Panc1 (cell line): ENCODE results near the gene MYL10.

ENCODE experiments used
- POLR2AphosphoS5 ChIP-seq: IDR thresholded peaks from 2 replicates; pipeline ENCODE4 v1.6.1; 2012; ENCODE audit warnings: mild to moderate bottlenecking, low read depth, low read length, moderate library complexity
- SIN3A ChIP-seq: IDR thresholded peaks from 2 replicates; pipeline ENCODE4 v1.6.1; 2012; ENCODE audit warnings: low read depth, mild to moderate bottlenecking, low read length, moderate library complexity, borderline replicate concordance; ENCODE audit not compliant: insufficient read depth
- TCF7L2 ChIP-seq: IDR thresholded peaks from 2 replicates; pipeline ENCODE4 v1.6.1; 2011; ENCODE audit warnings: mild to moderate bottlenecking, low read depth, low read length, inconsistent platforms
- TF ChIP-seq, protein P1 (sequence below): fragments of 450-650 bp; IDR thresholded peaks from 2 replicates; pipeline ENCODE4 v1.5.1; 2017; ENCODE audit warnings: mild to moderate bottlenecking
- TF ChIP-seq, protein P2 (sequence below), 2 experiments: IDR thresholded peaks; 2 replicates each; pipeline ENCODE4 v1.6.1; 2011 to 2012; ENCODE audit warnings: low read depth in 2 of 2, control low read depth in 1 of 2, low read length in 1 of 2, mild to moderate bottlenecking in 1 of 2, moderate library complexity in 1 of 2; ENCODE audit not compliant: insufficient read depth in 1 of 2

DNA sequence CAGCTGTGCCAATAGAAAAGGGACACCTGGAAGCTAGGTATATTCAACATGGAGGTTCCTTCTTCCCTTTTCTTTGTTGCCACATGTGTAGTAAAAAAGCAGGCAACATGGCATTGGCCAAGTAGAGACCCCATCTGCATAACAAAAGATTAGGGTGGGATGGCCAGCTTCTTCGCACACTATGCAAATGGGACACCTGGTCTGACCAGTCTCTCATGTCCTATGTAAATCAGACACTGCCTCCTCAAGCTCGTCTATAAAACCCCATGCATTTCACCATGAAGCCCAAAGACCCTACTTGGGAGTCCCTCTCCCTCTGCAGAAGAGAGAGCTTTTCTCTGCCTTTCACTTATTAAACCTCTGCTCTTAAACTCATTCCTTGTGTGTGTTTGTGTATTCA, 53.9 kb downstream of the MYL10 start:
- TF ChIP-seq POLR2AphosphoS5 (no peak), TCF7L2 (no peak), SIN3A (no peak)
- TF ChIP-seq, protein P1, sequence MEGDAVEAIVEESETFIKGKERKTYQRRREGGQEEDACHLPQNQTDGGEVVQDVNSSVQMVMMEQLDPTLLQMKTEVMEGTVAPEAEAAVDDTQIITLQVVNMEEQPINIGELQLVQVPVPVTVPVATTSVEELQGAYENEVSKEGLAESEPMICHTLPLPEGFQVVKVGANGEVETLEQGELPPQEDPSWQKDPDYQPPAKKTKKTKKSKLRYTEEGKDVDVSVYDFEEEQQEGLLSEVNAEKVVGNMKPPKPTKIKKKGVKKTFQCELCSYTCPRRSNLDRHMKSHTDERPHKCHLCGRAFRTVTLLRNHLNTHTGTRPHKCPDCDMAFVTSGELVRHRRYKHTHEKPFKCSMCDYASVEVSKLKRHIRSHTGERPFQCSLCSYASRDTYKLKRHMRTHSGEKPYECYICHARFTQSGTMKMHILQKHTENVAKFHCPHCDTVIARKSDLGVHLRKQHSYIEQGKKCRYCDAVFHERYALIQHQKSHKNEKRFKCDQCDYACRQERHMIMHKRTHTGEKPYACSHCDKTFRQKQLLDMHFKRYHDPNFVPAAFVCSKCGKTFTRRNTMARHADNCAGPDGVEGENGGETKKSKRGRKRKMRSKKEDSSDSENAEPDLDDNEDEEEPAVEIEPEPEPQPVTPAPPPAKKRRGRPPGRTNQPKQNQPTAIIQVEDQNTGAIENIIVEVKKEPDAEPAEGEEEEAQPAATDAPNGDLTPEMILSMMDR = no peak
- TF ChIP-seq, protein P2, sequence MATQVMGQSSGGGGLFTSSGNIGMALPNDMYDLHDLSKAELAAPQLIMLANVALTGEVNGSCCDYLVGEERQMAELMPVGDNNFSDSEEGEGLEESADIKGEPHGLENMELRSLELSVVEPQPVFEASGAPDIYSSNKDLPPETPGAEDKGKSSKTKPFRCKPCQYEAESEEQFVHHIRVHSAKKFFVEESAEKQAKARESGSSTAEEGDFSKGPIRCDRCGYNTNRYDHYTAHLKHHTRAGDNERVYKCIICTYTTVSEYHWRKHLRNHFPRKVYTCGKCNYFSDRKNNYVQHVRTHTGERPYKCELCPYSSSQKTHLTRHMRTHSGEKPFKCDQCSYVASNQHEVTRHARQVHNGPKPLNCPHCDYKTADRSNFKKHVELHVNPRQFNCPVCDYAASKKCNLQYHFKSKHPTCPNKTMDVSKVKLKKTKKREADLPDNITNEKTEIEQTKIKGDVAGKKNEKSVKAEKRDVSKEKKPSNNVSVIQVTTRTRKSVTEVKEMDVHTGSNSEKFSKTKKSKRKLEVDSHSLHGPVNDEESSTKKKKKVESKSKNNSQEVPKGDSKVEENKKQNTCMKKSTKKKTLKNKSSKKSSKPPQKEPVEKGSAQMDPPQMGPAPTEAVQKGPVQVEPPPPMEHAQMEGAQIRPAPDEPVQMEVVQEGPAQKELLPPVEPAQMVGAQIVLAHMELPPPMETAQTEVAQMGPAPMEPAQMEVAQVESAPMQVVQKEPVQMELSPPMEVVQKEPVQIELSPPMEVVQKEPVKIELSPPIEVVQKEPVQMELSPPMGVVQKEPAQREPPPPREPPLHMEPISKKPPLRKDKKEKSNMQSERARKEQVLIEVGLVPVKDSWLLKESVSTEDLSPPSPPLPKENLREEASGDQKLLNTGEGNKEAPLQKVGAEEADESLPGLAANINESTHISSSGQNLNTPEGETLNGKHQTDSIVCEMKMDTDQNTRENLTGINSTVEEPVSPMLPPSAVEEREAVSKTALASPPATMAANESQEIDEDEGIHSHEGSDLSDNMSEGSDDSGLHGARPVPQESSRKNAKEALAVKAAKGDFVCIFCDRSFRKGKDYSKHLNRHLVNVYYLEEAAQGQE (IDR thresholded peaks at IDR 0.05; ENCODE audit: insufficient read depth in 1 of 2, low read depth in 2 of 2, low read length in 1 of 2) = no peak
